Upper lobe of left lung (tissue), 4 donors: ENCODE data around the gene EGLN1.

ENCODE experiments used
- CTCF ChIP-seq, 6 experiments: fragments of 450-650 bp in 4 of 6; fragments of 200-600 bp in 2 of 6; sonication (generic) in 2 of 6; IDR thresholded peaks; one replicate each; pipeline ENCODE4 v1.5.1; 2016 to 2019; ENCODE audit warnings: antibody characterized with exemption in 6 of 6
- POLR2A ChIP-seq, 4 donors: fragments of 450-650 bp; IDR thresholded peaks; one replicate each; pipeline ENCODE4 v1.5.1; 2016 to 2017; ENCODE audit warnings: antibody characterized with exemption in 4 of 4, mild to moderate bottlenecking in 2 of 4

DNA sequence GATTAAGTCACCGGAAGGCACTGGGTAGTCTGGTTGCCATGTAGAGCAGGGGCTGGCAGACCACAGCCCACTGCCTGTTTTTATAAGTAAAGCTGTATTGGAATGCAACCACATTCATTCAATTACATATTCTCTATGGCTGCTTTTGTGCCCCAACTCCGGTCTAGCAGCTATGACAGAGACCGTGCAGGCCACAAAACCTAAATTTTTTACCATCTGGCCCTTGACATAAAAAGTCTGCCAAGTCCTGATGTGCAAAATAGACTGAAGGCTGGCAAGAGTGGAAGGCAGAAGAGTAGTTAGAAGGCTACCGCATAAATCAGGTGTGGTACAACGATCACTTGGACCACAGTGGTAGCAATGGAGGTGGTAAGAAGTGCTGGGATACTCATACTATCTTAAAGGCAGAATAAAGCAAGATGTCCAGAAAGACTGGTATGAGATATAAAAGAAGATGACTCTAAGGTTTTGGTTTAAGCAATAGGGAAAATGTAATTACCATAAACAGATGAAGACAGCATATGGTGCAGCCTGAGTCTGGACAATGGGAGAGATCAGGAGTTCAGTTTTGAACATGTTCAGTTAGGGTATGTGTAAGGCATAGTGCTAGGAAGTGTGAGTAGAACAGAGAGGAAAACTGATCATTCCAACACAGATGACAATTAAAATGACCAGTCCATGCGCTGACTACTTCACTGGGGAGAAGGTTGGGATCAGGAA is 37.2 kb downstream of the EGLN1 start:
- TF ChIP-seq CTCF (IDR thresholded peaks at IDR 0.05), result no peak
- no peak for TF ChIP-seq POLR2A (IDR thresholded peaks at IDR 0.05)
